Dermis blood vessel endothelial cell (primary cell): ENCODE measurements around the gene FSTL1. TPM values are rescaled to one million over a fixed set of nuclear protein-coding genes. Genes with fewer than 3 reads are reported as not detected.
A peak's percentile ranks its signal among the peaks of the same experiment; 100 is the strongest.

Experiments
- DNase-seq: peaks from one replicate; pipeline ENCODE4 v3.0.0; 2010
- total RNA-seq: library from RNA; depleted of rRNA; stranded (reverse); fragments of >200 nt; gene quantifications from 2 replicates; pipeline ENCODE4 v1.2.3, GENCODE V29; 2014

FSTL1 gene
- total RNA-seq, 1 donor from 2014 or later = 524 TPM

- peak; percentile 93 for DNase-seq
Measured at GRCh38 chr3:120438665-120439370, 12.0 kb downstream of the FSTL1 start.

DNA sequence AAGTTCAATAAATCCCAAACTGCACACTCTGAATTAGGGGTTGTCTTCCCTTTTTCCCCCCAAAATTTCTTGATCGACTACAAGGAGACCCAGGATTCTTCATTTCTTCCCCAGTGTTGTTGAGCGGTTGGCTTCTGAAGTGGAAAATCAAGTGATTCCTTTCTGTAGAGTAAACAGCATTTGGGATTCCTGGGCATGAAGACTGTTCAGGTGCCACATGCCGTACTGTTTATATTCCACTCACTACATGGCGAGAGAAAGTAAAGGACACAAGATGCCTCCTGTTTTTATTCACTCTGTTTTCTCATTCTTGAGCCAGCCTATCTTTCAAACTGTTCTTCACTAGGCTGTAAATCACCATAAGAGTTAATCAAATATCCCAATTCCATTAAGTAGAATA is 12.6 kb downstream of the FSTL1 start:
- no peak for DNase-seq

- DNase-seq = no peak
Measured at GRCh38 chr3:120437559-120437958, 13.2 kb downstream of the FSTL1 start.

GRCh38 chr3:120436523-120437050 is 14.2 kb downstream of the FSTL1 start:
- no peak for DNase-seq

GRCh38 chr3:120435621-120436020 is 15.2 kb downstream of the FSTL1 start:
- peak; percentile 90 for DNase-seq

GRCh38 chr3:120433662-120434331 is 17.0 kb downstream of the FSTL1 start:
- no peak for DNase-seq

DNA sequence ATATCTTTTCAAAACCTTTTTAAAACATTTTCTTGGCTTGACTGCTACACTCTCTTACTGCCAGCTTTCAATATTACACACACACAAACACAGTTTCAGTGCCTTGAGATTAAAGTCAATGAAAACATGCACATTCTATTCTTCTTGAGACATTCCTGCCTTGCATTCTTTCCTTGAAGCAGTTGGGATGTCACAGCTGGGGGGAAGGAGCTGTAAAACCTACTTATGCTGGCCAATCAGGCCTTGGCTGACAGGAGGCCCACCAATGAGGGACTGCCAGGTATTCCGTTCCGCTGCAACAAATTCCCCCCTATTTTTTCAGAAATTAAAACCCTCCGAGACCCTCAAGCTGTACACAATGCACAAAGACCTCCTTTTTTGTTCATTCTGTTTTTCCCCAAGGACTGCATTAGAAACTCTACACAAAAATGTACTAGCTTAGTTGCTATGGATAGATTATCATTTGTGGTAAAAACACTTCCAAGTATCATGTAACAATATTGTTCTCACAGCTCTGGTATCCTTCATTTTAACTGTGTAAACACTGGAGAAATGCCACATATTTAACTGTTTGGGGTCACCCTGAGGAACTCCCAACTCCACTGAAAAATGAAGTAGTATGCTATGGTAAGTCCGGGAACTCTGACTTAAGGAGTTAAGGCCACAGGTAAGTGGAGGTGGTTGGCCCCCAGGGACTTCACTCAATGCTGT is 18.5 kb downstream of the FSTL1 start:
- peak; percentile 24 for DNase-seq

DNA sequence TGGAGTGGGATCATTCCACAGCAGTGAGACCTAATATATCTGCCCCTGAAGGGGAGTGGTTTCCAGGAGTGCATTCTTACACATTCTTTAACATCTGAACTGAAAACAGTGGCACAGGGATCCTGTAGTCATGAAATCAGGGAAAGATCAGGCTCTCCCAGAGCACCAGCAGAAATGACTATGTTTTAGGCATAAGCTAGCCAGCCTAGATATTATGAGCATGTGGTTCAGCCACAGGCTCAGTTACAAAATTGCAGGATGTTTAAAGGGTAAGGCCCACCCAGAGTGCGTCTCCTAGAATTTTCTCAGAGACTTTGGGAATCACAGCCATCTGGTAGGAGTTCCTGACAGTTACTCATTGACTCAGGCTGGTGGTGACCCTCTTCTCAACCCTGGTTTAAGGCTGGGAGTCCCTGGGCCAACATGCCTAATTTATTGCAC is 20.9 kb downstream of the FSTL1 start:
- no peak for DNase-seq

GRCh38 chr3:120428924-120429323 is 21.9 kb downstream of the FSTL1 start:
- peak; percentile 52 for DNase-seq

DNA sequence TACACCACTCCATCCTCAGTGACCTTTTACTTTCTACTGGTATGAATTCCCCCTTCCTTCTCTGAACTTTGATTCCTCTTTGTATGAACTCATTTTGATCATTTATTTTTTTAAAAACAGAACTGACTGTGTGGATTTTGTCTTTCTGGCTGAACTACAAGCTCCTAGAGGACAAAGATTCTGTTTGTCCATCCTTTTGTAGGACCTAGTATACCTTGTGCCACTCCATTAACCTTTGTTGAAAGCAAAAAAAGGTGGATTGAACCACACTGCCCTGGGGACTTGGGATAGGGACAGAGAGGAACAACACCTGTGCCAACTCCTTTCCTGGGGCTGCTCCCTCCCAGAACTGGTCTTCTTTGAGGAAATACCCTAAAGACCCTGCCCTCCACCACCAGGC is 23.6 kb downstream of the FSTL1 start:
- no peak for DNase-seq

DNA sequence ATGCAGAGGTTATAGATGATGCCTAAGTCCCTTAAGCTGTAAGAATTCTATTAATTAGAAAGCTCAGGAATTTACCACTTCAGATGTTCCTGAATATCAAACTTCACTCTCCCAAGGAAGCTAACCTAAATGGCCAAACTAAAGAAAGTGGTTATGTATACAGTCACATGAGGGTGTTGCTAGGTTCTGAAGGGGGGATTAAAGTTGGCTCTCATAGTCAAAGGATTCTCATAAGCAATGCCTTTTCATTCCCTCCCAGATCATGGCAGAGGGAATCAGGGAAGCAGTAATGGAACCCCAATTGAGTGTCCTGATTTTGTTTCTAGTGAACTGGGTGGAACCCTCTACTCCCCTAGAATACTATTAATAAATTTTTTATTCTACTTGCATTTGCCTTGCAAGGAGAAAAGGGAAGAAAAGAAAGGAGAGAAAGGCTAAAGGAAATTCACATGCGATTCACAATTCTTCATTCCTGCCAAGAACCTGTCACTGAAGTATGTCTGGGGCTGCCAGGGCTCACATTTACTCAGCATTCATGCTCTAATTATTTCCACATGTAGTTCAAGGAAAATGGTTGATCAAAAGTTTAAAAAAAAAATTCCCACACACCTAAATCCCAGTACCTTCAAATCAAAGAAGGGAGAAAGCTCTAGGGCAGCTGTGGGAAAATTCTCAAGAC is 25.1 kb downstream of the FSTL1 start:
- no peak for DNase-seq

DNA sequence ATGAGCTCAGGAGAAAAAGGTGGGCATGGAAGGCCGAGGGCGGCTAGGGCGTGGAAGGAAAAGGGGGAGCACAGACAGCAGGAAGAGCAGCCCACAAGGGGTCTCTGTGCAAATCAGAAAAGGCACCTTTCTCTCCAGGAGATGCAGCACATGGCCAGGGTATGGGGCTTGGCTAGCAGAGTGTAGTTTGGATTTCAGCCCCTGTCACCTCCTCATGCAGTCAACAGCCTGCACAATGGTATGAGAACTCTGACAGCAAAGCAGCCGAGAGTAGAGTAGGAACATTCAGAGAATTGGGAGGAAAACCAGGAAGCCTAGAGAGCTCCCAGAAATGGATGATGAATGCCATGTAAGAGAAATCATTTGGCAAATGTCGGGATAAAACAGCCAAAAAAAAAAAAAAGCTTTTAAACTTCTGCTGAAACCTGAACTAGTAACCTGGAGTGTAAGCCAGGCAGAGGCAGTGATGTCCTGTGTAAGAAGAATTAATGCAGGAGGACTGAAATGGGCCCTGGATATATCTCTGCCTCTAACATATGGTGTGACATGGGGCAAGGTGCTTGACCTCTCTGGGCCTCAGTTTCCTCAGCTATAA is 25.7 kb downstream of the FSTL1 start:
- DNase-seq = no peak

DNA sequence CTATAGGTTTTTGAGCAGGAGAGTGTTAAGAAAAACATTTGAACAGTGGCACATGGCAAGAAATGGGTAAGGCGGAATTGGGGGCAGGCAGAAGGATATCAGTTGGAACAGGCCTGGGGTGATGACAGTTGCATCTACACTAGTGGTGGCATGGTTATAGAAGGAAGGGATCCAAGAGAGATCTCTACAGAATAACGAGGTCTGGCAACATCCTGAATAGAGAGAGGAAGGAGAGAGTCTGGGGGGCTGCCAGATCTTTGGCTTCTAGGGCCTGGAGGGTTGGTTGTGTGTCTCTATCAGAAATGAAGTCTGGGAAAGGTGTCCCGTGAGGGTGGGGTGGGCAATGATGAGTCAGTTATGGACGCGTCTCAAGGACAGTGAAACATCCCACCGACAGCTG is 26.3 kb downstream of the FSTL1 start:
- DNase-seq = no peak

- no peak for DNase-seq
Measured at GRCh38 chr3:120423432-120423831, 27.4 kb downstream of the FSTL1 start.

- no peak for DNase-seq
Measured at GRCh38 chr3:120421926-120422325, 28.9 kb downstream of the FSTL1 start.

- DNase-seq = peak; percentile 64
Measured at GRCh38 chr3:120420928-120421551, 29.8 kb downstream of the FSTL1 start.

- no peak for DNase-seq
Measured at GRCh38 chr3:120420360-120420759, 30.4 kb downstream of the FSTL1 start.

- no peak for DNase-seq
Measured at GRCh38 chr3:120419797-120420196, 31.0 kb downstream of the FSTL1 start.

DNA sequence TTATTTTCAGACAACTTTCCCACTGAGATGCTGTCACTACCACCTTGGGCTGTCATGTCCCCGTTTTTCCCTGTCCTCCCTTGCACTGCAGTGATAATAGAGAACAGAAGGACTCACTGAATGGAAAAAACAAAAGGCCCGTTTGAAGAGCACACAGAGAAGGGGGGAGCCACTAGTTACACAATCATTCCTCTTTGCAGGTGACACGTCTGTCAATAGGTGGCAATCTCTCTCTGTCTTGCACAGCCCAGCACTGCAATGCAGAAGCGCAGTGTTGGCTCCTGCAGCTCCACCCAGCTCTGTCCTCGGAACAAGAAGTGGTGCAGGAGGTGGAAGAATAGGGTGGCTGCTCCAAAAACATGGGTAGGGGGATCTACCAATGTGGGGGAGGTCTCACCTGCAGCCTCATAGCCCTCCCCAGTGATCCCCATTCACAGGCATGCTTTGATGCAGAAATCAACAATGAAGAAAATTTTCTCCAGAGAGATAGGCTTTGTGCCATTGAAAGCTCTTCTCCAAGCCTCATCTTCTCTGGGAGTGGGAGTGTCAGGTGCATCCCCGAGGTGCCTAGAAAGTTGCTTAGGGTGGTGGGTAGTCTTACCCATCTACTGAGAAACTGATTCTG is 31.8 kb downstream of the FSTL1 start:
- peak; percentile 83 for DNase-seq

GRCh38 chr3:120418446-120418845 is 32.3 kb downstream of the FSTL1 start:
- no peak for DNase-seq

DNA sequence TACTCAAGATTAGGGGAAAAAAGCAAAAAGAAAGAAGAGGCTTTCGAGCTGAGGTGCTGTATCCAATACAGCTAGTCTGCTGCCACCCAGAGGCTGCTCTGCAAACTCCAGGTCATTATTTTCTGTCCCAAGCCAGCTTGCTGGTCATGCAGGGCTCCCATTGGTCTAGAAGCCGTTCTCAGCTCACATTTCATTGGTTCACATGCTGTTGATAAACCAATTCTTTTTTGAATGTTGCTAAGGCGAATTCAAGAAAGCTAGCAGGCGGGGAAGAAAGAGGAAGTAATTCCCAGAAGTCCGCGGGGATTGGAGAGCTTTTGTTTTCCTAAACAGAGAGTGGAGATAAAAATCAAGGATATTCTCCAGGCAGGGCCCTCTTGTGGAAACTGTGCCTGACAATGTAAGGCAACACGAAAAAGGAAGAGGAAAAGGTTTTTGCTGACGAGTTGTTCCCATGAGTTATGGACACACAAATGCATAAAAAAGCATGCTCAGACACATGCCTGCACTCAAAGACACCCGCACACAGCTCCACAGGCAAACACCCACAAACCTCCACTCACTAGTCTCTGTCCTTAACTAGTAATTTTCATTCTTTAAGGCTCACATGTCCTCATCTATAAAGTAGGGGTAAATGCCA is 33.4 kb downstream of the FSTL1 start:
- peak; percentile 99 for DNase-seq
